Astrocyte of the spinal cord (primary cell): ENCODE measurements around the gene CDHR1.

Experiments used
- DNase-seq: peaks from one replicate; pipeline ENCODE4 v3.0.0; 2011; ENCODE audit warnings: low read depth, low spot score
- H3K4me3 ChIP-seq: 2 replicates; pipeline ENCODE4 v1.5.1; 2011; ENCODE audit warnings: low read depth, mild to moderate bottlenecking, low read length, moderate library complexity
- in situ Hi-C: cut with HindIII; loops from 2 replicates; pipeline ENCODE4 v1.10.0; 2017; ENCODE audit warnings: low sequenced_read_pairs
- TF ChIP-seq, protein P1 (sequence below): IDR thresholded peaks from 2 replicates; pipeline ENCODE4 v1.5.1; 2012; ENCODE audit warnings: low read depth, mild to moderate bottlenecking, low read length, inconsistent platforms

Gene CDHR1

DNA sequence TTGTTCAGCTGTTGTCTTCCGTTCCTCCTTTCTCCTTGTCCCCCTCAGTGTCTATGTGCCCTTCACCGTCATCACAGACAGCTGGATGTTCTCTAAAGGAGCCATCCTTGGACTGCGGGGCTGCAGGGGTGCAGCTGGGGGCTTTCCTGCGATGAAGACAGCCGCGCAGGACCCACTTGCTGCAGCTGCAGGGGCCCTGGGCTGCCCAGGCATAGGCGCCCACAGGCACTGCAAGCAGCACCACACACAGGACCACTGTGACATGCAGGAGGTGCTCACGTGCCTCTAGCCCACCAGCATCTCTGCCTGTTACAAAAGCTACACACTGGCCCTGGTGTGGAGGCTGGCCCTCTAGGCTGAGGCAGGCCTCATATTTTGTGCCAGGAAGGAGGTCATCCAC lies 27.6 kb downstream of the CDHR1 start:
- H3K4me3 ChIP-seq, result no peak overlapping the region
- in situ Hi-C loops, result no loop called here
- no peak for DNase-seq
- TF ChIP-seq, protein P1, sequence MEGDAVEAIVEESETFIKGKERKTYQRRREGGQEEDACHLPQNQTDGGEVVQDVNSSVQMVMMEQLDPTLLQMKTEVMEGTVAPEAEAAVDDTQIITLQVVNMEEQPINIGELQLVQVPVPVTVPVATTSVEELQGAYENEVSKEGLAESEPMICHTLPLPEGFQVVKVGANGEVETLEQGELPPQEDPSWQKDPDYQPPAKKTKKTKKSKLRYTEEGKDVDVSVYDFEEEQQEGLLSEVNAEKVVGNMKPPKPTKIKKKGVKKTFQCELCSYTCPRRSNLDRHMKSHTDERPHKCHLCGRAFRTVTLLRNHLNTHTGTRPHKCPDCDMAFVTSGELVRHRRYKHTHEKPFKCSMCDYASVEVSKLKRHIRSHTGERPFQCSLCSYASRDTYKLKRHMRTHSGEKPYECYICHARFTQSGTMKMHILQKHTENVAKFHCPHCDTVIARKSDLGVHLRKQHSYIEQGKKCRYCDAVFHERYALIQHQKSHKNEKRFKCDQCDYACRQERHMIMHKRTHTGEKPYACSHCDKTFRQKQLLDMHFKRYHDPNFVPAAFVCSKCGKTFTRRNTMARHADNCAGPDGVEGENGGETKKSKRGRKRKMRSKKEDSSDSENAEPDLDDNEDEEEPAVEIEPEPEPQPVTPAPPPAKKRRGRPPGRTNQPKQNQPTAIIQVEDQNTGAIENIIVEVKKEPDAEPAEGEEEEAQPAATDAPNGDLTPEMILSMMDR, result no peak

DNA sequence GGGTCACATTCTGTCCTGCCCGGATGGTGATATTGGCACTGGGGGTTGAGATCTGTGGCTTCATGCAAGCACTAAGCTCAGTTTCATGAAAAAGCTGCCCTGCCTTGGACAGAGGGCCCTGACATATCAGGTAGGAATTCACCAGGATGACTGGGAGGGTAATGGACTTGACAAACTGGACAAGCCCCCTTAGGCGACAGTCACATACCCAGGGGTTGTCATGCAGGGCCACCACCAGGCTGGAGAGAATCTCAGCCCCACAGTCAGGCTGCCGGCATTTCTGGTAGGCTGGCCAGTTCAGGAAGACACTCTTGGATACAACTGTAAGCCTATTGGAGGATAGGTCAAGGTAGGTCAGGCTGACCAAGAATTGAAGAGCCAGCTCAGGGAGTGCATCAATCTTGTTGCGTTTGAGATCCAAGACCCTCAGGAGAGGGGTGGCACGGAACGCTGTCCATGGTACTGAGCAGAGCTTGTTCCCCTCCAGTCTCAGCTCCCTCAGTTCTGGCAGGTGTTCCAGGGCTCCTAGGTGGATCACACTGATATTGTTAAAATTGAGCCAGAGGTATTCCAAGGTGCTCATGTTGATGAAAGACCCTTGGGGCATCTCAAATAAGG lies 30.2 kb downstream of the CDHR1 start:
- no peak for DNase-seq
- in situ Hi-C loops, result no loop called here
- TF ChIP-seq, protein P1, result no peak
- H3K4me3 ChIP-seq, result no peak overlapping the region

DNA sequence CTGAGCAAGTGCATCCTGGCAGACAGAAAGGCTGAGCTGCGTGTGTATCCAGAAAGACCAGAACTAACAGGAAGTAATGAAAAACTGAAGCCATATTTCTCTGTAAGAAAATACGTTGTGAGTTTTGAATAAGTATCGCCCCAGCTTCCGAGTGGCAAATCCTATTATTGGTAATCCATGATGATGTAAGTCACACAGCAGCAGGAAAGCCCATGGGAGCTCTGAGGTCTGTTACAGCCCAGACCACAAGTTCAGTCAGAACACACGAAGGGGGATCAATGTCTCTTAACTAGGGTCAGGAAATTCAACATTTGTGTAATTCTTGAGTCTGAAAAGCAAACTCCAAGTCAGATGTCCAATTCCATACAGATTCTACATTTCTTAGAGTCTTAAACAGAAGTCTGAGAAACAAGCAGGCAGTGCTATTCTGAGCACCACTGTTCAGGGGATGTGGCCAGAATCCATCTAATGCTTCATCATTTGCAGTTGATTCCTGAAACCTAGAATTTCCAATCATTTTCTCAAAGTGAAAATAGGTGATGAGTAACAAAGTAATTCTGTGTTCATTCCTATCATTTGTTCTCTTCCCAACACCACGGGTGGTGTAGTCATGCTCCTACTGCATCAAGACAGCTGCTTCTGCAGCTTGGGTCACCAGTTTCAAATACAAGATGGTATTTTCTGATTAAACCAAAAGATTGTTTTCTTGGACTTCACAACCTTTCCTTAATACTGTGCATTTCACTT lies 31.3 kb downstream of the CDHR1 start, which contains the start of gene LRIT2:
LRIT2 (minus strand) TSS at position 118 of the 747 bp plus-strand sequence; CDS start at position 94, 24 bp downstream.
- TF ChIP-seq, protein P1, result no peak
- no peak within 1 kb of the TSS for H3K4me3 ChIP-seq
- in situ Hi-C loops, result no loop called here
- no peak for DNase-seq

DNA sequence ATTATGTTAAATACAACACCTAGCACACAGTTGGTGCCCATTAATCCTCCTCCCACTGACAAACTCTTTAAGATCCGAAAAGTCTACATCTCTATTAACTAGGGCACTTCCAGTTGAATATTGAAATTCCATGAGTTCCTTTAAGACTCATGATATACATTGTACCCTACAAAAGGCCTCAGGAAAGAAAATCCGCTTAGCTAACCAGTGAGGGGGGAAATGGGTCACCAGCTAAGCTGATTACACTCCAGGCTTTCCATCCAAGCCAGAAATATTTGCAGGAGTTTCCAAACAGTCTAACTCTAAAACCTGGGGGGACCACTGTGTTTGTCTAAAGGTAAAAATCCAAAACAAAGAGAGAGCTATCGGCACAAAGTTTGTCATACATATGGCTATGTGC lies 32.3 kb downstream of the CDHR1 start:
- no peak for DNase-seq
- no peak overlapping the region for H3K4me3 ChIP-seq
- in situ Hi-C loops, result no loop called here
- TF ChIP-seq, protein P1, result no peak

DNA sequence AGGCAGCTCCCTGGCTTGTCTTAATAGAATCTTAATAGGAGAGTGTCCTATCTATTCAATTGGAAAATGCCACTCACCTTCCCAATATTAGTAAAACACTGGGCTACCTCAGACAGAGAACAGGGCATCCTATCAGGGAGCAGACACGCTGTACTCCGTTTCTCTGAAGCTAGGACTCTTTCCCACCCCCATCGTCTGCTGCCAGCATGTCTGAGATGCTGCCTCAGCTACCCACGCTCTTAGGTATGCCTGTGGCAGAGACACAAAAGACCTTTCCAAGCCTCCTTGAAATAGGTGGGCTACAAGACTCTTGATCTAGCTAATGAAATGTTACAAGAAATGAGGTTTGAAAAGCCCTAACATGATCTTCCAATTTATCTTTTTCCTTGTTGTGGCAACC lies 33.5 kb downstream of the CDHR1 start:
- H3K4me3 ChIP-seq, result no peak overlapping the region
- in situ Hi-C loops, result no loop called here
- no peak for DNase-seq
- TF ChIP-seq, protein P1, result no peak

DNA sequence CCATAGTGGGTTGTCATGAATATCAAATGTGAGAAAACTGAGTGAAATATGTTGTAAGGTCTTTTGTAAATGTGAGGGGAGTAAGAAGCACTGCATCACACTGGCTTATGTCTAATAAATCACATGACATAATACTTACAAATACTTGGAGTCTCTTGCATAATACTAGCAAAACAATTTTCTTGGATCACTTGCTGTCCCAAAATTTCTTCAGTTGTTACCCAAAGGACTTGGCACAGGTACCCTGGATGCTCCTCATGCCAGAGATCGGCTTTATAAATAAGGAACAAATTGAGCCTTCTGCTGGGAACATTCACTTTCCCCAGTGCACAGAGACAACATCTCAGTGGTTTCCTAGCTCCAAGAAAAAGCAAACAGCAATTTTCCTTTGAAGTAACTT lies 36.0 kb downstream of the CDHR1 start:
- DNase-seq, result no peak

More for the DNA sequence above, 36.0 kb downstream of the CDHR1 start:
- TF ChIP-seq, protein P1, result no peak
- in situ Hi-C loops, result no loop called here
- no peak overlapping the region for H3K4me3 ChIP-seq
